ENCODE results near the gene ASTN2.

Gene ASTN2

GRCh38 chr9:116468793-116469527, 945.9 kb downstream of the ASTN2 start:
- POLR2A ChIA-PET, result no interaction called here
- TF ChIP-seq, protein P1, sequence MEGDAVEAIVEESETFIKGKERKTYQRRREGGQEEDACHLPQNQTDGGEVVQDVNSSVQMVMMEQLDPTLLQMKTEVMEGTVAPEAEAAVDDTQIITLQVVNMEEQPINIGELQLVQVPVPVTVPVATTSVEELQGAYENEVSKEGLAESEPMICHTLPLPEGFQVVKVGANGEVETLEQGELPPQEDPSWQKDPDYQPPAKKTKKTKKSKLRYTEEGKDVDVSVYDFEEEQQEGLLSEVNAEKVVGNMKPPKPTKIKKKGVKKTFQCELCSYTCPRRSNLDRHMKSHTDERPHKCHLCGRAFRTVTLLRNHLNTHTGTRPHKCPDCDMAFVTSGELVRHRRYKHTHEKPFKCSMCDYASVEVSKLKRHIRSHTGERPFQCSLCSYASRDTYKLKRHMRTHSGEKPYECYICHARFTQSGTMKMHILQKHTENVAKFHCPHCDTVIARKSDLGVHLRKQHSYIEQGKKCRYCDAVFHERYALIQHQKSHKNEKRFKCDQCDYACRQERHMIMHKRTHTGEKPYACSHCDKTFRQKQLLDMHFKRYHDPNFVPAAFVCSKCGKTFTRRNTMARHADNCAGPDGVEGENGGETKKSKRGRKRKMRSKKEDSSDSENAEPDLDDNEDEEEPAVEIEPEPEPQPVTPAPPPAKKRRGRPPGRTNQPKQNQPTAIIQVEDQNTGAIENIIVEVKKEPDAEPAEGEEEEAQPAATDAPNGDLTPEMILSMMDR (IDR thresholded peaks at IDR 0.05; ENCODE audit: control extremely low read depth, extremely low read depth, low read depth, missing control alignments), result no peak
- CTCF ChIA-PET, result interaction anchor here (1.3 to 1.5 kb wide), 3 partner anchors 18 to 30 kb away, joined by 3 to 4 read pairs (median 3); no protein-coding TSS in a partner anchor
- DNase-seq (ENCODE audit: extremely low spot score), result no peak

- ChIA-PET CTCF (interaction anchor here (1.4 to 1.5 kb wide), 2 partner anchors 19 to 30 kb away, joined by 3 to 4 read pairs; no protein-coding TSS in a partner anchor), POLR2A (no interaction called here)
- DNase-seq (ENCODE audit: extremely low spot score), result no peak
- TF ChIP-seq, protein P1 (IDR thresholded peaks at IDR 0.05; ENCODE audit: control extremely low read depth, extremely low read depth, low read depth, missing control alignments), result no peak
These were observed 946.5 kb downstream of the ASTN2 start for GRCh38 chr9:116468369-116468768.

GRCh38 chr9:116467740-116468351, 947.0 kb downstream of the ASTN2 start:
- no peak for DNase-seq (ENCODE audit: extremely low spot score)
- TF ChIP-seq, protein P1 (IDR thresholded peaks at IDR 0.05; ENCODE audit: control extremely low read depth, extremely low read depth, low read depth, missing control alignments), result no peak
- ChIA-PET CTCF (interaction anchor here (1.5 kb wide), 1 partner anchor 31 kb away, joined by 3 read pairs; no protein-coding TSS in a partner anchor), POLR2A (no interaction called here)

GRCh38 chr9:116466271-116467235, 948.3 kb downstream of the ASTN2 start:
- TF ChIP-seq, protein P1 (IDR thresholded peaks at IDR 0.05; ENCODE audit: control extremely low read depth, extremely low read depth, low read depth, missing control alignments), result no peak
- ChIA-PET POLR2A (no interaction called here), CTCF (no interaction called here)
- no peak for DNase-seq (ENCODE audit: extremely low spot score)

- POLR2A ChIA-PET, result no interaction called here
- no peak for DNase-seq (ENCODE audit: extremely low spot score)
These were observed 949.1 kb downstream of the ASTN2 start for GRCh38 chr9:116465576-116466270.

More at GRCh38 chr9:116465576-116466270, 949.1 kb downstream of the ASTN2 start:
- TF ChIP-seq, protein P1 (IDR thresholded peaks at IDR 0.05; ENCODE audit: control extremely low read depth, extremely low read depth, low read depth, missing control alignments), result no peak
- CTCF ChIA-PET, result no interaction called here

All from GM10248 (cell line).